NB4 (cell line): ENCODE measurements around the gene C8B.

Source experiments
- CTCF ChIP-seq: IDR thresholded peaks from one replicate; pipeline ENCODE4 v1.5.1; 2012; ENCODE audit warnings: low read depth, low read length
- MAX ChIP-seq: IDR thresholded peaks from 2 replicates; pipeline ENCODE4 v1.6.1; 2011; ENCODE audit warnings: low read depth, low read length
- POLR2A ChIP-seq: IDR thresholded peaks from 2 replicates; pipeline ENCODE4 v1.6.1; 2011; ENCODE audit warnings: mild to moderate bottlenecking; ENCODE audit not compliant: insufficient read length; ENCODE audit errors: extremely low read depth

GRCh38 chr1:56924116-56924515, 41.7 kb downstream of the C8B start:
- TF ChIP-seq CTCF, result no peak
- TF ChIP-seq MAX, result no peak
- no peak for TF ChIP-seq POLR2A
